ENCODE data around the gene SYNGR3.

The SYNGR3 gene

DNA sequence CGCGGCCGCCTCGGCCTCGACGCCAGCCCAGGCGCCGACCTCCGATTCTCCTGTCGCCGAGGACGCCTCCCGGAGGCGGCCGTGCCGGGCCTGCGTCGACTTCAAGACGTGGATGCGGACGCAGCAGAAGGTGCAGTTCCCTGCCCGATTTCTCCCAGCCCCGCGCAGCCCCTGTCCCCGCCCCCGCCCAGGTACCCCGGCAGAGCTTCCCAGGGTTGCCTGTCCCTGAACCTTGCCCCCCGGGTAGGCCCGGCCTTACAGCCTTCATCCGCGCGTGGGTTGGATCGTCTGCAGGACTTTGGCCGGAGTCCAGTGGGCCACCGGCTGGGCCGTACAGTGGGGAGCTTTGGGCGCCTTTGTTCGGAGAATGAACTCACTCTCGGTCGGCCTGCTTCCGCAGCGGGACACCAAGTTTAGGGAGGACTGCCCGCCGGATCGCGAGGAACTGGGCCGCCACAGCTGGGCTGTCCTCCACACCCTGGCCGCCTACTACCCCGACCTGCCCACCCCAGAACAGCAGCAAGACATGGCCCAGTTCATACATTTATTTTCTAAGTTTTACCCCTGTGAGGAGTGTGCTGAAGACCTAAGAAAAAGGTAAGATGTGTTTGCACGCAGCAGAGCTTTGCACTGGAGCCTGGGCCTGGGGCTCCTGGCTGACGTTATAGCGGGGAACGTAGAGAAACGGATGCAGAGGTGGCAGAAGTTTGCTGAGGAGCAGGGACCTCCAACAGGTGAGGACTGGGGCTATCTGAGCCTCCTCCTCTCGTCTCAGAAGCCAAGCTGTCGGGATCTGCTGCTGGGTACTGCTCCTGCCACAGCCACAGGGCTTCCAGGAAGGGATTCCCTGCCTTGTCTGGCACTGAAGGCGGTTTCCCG, 5.2 kb upstream of the SYNGR3 start:
- Histone ChIP-seq H3K4me1 (ENCODE audit: low read length) (peaks cover 16% of the 10 kb centered on the region), H3K79me2 (ENCODE audit: low read length) (peaks cover 16% of the 10 kb centered on the region), H3K36me3 (replicated peaks; ENCODE audit: insufficient read depth, low read length) (0 out of 2 replicates have a peak, but pooled peaks cover 4% of the 10 kb centered on the region), H3K9ac (ENCODE audit: low read length) (peak overlapping the region; percentile 86), H3K4me3 (ENCODE audit: low read length) (peak overlapping the region; percentile 99), H4K20me1 (ENCODE audit: insufficient read depth, low read length) (no peaks in the 10 kb centered on the region), H3K27me3 (replicated peaks; ENCODE audit: insufficient read depth, low read length) (peaks cover 39% of the 10 kb centered on the region), H3K9me2 (replicated peaks; ENCODE audit: insufficient read depth, low read length) (no peaks in the 10 kb centered on the region), H3F3A (ENCODE audit: insufficient read depth, low read length) (peaks cover 27% of the 10 kb centered on the region), H2AFZ (ENCODE audit: low read length) (peak overlapping the region; percentile 9), H3K27ac (ENCODE audit: low read length) (no peak overlapping the region), H3K4me2 (ENCODE audit: low read depth, low read length) (peak overlapping the region; percentile 91), H3K9me3 (replicated peaks; ENCODE audit: insufficient read depth, low read length) (no peaks in the 10 kb centered on the region)
- TF ChIP-seq EZH2 (optimal IDR thresholded peaks at IDR 0.05; ENCODE audit: low read depth, low read length) (no peak), CTCF (IDR thresholded peaks at IDR 0.05; ENCODE audit: low read length) (no peak), EZH2phosphoT487 (IDR thresholded peaks at IDR 0.05; ENCODE audit: low read length) (no peak)
- no peak for DNase-seq

DNA sequence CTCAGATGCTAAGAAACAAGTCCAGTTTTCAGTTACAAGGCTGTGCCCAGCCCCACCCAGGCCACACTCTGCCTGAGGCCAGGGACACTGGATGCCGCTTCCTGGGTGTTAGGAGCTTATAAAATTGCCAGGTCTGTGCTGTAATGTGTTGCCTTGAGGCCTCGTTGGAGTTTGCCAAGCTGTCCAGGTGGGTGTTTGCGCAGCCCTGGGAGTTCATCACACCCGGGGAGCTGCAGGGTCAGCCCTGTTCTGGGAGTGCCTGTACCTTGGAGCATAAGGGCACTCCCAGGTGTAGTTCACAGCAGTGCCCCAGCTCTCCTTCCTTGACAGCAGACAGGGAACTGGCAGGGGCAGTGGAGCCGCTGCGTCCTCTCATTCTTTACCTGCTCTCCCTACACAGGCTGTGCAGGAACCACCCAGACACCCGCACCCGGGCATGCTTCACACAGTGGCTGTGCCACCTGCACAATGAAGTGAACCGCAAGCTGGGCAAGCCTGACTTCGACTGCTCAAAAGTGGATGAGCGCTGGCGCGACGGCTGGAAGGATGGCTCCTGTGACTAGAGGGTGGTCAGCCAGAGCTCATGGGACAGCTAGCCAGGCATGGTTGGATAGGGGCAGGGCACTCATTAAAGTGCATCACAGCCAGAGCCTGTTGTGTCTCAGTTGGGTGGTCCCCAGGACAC, 4.2 kb upstream of the SYNGR3 start:
- Histone ChIP-seq H3K27ac (ENCODE audit: low read length) (no peak overlapping the region), H3K4me1 (ENCODE audit: low read length) (peaks cover 20% of the 10 kb centered on the region), H3K9me3 (replicated peaks; ENCODE audit: insufficient read depth, low read length) (no peaks in the 10 kb centered on the region), H3K79me2 (ENCODE audit: low read length) (peaks cover 16% of the 10 kb centered on the region), H3K9me2 (replicated peaks; ENCODE audit: insufficient read depth, low read length) (no peaks in the 10 kb centered on the region), H3K4me2 (ENCODE audit: low read depth, low read length) (peak overlapping the region; percentile 91), H3K4me3 (ENCODE audit: low read length) (peak overlapping the region; percentile 99; the same call in 1 of the 2 replicates), H3K27me3 (replicated peaks; ENCODE audit: insufficient read depth, low read length) (peaks cover 33% of the 10 kb centered on the region), H4K20me1 (ENCODE audit: insufficient read depth, low read length) (no peaks in the 10 kb centered on the region), H2AFZ (ENCODE audit: low read length) (no peak overlapping the region), H3F3A (ENCODE audit: insufficient read depth, low read length) (peaks cover 27% of the 10 kb centered on the region), H3K36me3 (replicated peaks; ENCODE audit: insufficient read depth, low read length) (0 out of 2 replicates have a peak, but pooled peaks cover 4% of the 10 kb centered on the region), H3K9ac (ENCODE audit: low read length) (peak overlapping the region; percentile 86; the same call in 1 of the 2 replicates)
- TF ChIP-seq EZH2 (optimal IDR thresholded peaks at IDR 0.05; ENCODE audit: low read depth, low read length) (no peak), EZH2phosphoT487 (IDR thresholded peaks at IDR 0.05; ENCODE audit: low read length) (no peak), CTCF (IDR thresholded peaks at IDR 0.05; ENCODE audit: low read length) (no peak)
- no peak for DNase-seq

- TF ChIP-seq EZH2 (optimal IDR thresholded peaks at IDR 0.05; ENCODE audit: low read depth, low read length) = no peak
- no peak for TF ChIP-seq CTCF (IDR thresholded peaks at IDR 0.05; ENCODE audit: low read length)
- no peak for TF ChIP-seq EZH2phosphoT487 (IDR thresholded peaks at IDR 0.05; ENCODE audit: low read length)
- DNase-seq = no peak
- no peaks in the 10 kb centered on the region for H3K9me2 ChIP-seq (replicated peaks; ENCODE audit: insufficient read depth, low read length)
- no peak overlapping the region for H2AFZ ChIP-seq (ENCODE audit: low read length)
- peaks cover 26% of the 10 kb centered on the region for H3F3A ChIP-seq (ENCODE audit: insufficient read depth, low read length)
- H3K27ac ChIP-seq (ENCODE audit: low read length) = no peak overlapping the region
- H3K27me3 ChIP-seq (replicated peaks; ENCODE audit: insufficient read depth, low read length) = peaks cover 22% of the 10 kb centered on the region
- H3K36me3 ChIP-seq (replicated peaks; ENCODE audit: insufficient read depth, low read length) = 0 out of 2 replicates have a peak, but pooled peaks cover 4% of the 10 kb centered on the region
- H3K9me3 ChIP-seq (replicated peaks; ENCODE audit: insufficient read depth, low read length) = no peaks in the 10 kb centered on the region
- peaks cover 16% of the 10 kb centered on the region for H3K79me2 ChIP-seq (ENCODE audit: low read length)
- no peaks in the 10 kb centered on the region for H4K20me1 ChIP-seq (ENCODE audit: insufficient read depth, low read length)
- no peak overlapping the region for H3K4me3 ChIP-seq (ENCODE audit: low read length)
- H3K4me1 ChIP-seq (ENCODE audit: low read length) = peaks cover 31% of the 10 kb centered on the region
- H3K4me2 ChIP-seq (ENCODE audit: low read depth, low read length) = no peak overlapping the region
- no peak overlapping the region for H3K9ac ChIP-seq (ENCODE audit: low read length)
Measured at GRCh38 chr16:1987198-1987597, 2.6 kb upstream of the SYNGR3 start.

Measured in MM.1S (cell line).